ENCODE measurements around the gene ABHD16A. TPM values are rescaled to one million over a fixed set of nuclear protein-coding genes. Genes with fewer than 3 reads are reported as not detected.

The ABHD16A gene
- total RNA-seq, 1 donor from 2014 or later, result 26.9 TPM

Small RNA genes within 50 kb of the gene (microRNA-seq; reads per million reads assigned to microRNA genes)
- not detected for gene MIR4646

Other genes with a start within 250 kb of the ABHD16A start
- gene MICB, start 205.2 kb downstream of the ABHD16A start, total RNA-seq, result 1.5 TPM
- not detected for gene MCCD1, start 174.4 kb downstream of the ABHD16A start, total RNA-seq
- gene DDX39B, start 161.3 kb downstream of the ABHD16A start, total RNA-seq, result 159 TPM
- 2.2 TPM for gene ATP6V1G2, start 156.7 kb downstream of the ABHD16A start, total RNA-seq
- gene NFKBIL1, start 155.7 kb downstream of the ABHD16A start, total RNA-seq, result 10.8 TPM
- not detected for gene LTA, start 131.0 kb downstream of the ABHD16A start, total RNA-seq
- 0.51 TPM for gene TNF, start 127.8 kb downstream of the ABHD16A start, total RNA-seq
- 1.6 TPM for gene LTB, start 120.9 kb downstream of the ABHD16A start, total RNA-seq
- 9.0 TPM for gene LST1, start 117.0 kb downstream of the ABHD16A start, total RNA-seq
- gene NCR3, start 110.3 kb downstream of the ABHD16A start, total RNA-seq, result 0.49 TPM
- gene AIF1, start 88.1 kb downstream of the ABHD16A start, total RNA-seq, result 22.1 TPM
- 82.7 TPM for gene PRRC2A, start 82.6 kb downstream of the ABHD16A start, total RNA-seq
- gene BAG6, start 50.7 kb downstream of the ABHD16A start, total RNA-seq, result 260 TPM
- gene APOM, start 47.4 kb downstream of the ABHD16A start, total RNA-seq, result 0.87 TPM
- gene C6orf47, start 42.5 kb downstream of the ABHD16A start, total RNA-seq, result 17.0 TPM
- 17.1 TPM for gene GPANK1, start 38.3 kb downstream of the ABHD16A start, total RNA-seq
- gene CSNK2B, start 37.2 kb downstream of the ABHD16A start, total RNA-seq, result 97.3 TPM
- gene LY6G5B, start 33.3 kb downstream of the ABHD16A start, total RNA-seq, result 3.9 TPM
- 1.5 TPM for gene LY6G5C, start 22.3 kb downstream of the ABHD16A start, total RNA-seq
- gene LY6G6F, start 3.5 kb upstream of the ABHD16A start, total RNA-seq, result not detected
- not detected for gene LY6G6D, start 12.0 kb upstream of the ABHD16A start, total RNA-seq
- not detected for gene LY6G6C, start 18.4 kb upstream of the ABHD16A start, total RNA-seq
- 0.70 TPM for gene MPIG6B, start 20.0 kb upstream of the ABHD16A start, total RNA-seq
- 40.6 TPM for gene DDAH2, start 26.0 kb upstream of the ABHD16A start, total RNA-seq
- 102 TPM for gene CLIC1, start 33.2 kb upstream of the ABHD16A start, total RNA-seq
- gene MSH5, start 36.7 kb upstream of the ABHD16A start, total RNA-seq, result 2.0 TPM
- gene SAPCD1, start 59.3 kb upstream of the ABHD16A start, total RNA-seq, result 0.57 TPM
- gene VWA7, start 74.0 kb upstream of the ABHD16A start, total RNA-seq, result 12.1 TPM
- gene VARS1, start 92.4 kb upstream of the ABHD16A start, total RNA-seq, result 29.7 TPM
- 24.6 TPM for gene LSM2, start 103.6 kb upstream of the ABHD16A start, total RNA-seq
- gene HSPA1L, start 112.0 kb upstream of the ABHD16A start, total RNA-seq, result 1.6 TPM
- 298 TPM for gene HSPA1A, start 112.2 kb upstream of the ABHD16A start, total RNA-seq
- gene HSPA1B, start 124.4 kb upstream of the ABHD16A start, total RNA-seq, result 215 TPM
- 25.6 TPM for gene NEU1, start 159.5 kb upstream of the ABHD16A start, total RNA-seq
- gene SLC44A4, start 175.7 kb upstream of the ABHD16A start, total RNA-seq, result not detected
- gene EHMT2, start 194.4 kb upstream of the ABHD16A start, total RNA-seq, result 16.8 TPM
- gene ZBTB12, start 198.8 kb upstream of the ABHD16A start, total RNA-seq, result 3.2 TPM
- 8.9 TPM for gene C2, start 224.4 kb upstream of the ABHD16A start, total RNA-seq
- 8.8 TPM for gene CFB, start 242.8 kb upstream of the ABHD16A start, total RNA-seq